DND-41 (cell line): ENCODE data around the gene SMARCC1.
"Not testable (repeated sequence)": the region's sequence is repeated elsewhere in the genome, so short reads cannot be mapped to it uniquely, and the experiment has no call there.

Experiments used
- ATAC-seq: fragments of 200-7000 bp; cut with Tn5 transposase; 3 replicates; pipeline ENCODE4 v1.9.1; 2021; ENCODE audit warnings: low read depth; ENCODE audit not compliant: insufficient read depth
- DNase-seq: peaks from one replicate; pipeline ENCODE4 v3.0.0-alpha.2; 2020
- H2AFZ ChIP-seq: 2 replicates; pipeline ENCODE4 v1.6.0; 2012; ENCODE audit warnings: low read depth, low read length
- H3K27ac ChIP-seq: 2 replicates; pipeline ENCODE4 v1.5.1; 2012; ENCODE audit warnings: low read length, inconsistent platforms
- H3K27me3 ChIP-seq: fragments of 200-600 bp; sonication (generic); 2 replicates; pipeline ENCODE4 v1.6.0; 2012; ENCODE audit warnings: low read length, mild to moderate bottlenecking, inconsistent platforms; ENCODE audit not compliant: insufficient read depth, poor library complexity
- H3K36me3 ChIP-seq: 2 replicates; pipeline ENCODE4 v1.5.1; 2012; ENCODE audit warnings: low read length, inconsistent platforms; ENCODE audit not compliant: insufficient read depth
- H3K4me1 ChIP-seq: 2 replicates; pipeline ENCODE4 v1.5.1; 2012; ENCODE audit warnings: mild to moderate bottlenecking, low read length; ENCODE audit not compliant: insufficient read depth
- H3K4me2 ChIP-seq: 2 replicates; pipeline ENCODE4 v1.6.0; 2012; ENCODE audit warnings: mild to moderate bottlenecking, moderate library complexity, low read length, inconsistent platforms; ENCODE audit not compliant: insufficient read depth
- H3K4me3 ChIP-seq, 2 experiments: fragments of 200-600 bp in 1 of 2; shearing (Covaris generic) in 1 of 2; 2 replicates each; pipeline ENCODE4 v1.5.1; 2012 to 2016; ENCODE audit warnings: inconsistent platforms in 2 of 2, low read length in 2 of 2, mild to moderate bottlenecking in 2 of 2, low read depth in 1 of 2, moderate library complexity in 1 of 2
- H3K79me2 ChIP-seq: 2 replicates; pipeline ENCODE4 v1.6.0; 2012; ENCODE audit warnings: low read length, inconsistent platforms; ENCODE audit not compliant: insufficient read depth
- H3K9ac ChIP-seq: 2 replicates; pipeline ENCODE4 v1.6.0; 2012; ENCODE audit warnings: low read depth, mild to moderate bottlenecking, inconsistent platforms, low read length, moderate library complexity
- H3K9me3 ChIP-seq: 2 replicates; pipeline ENCODE4 v1.5.1; 2012; ENCODE audit warnings: low read length, moderate library complexity, mild to moderate bottlenecking, inconsistent platforms; ENCODE audit not compliant: insufficient read depth, severe bottlenecking
- H4K20me1 ChIP-seq: 2 replicates; pipeline ENCODE4 v1.6.0; 2012; ENCODE audit warnings: low read length; ENCODE audit not compliant: insufficient read depth
- EZH2 ChIP-seq: IDR thresholded peaks from 3 replicates; pipeline ENCODE4 v1.6.1; 2012; ENCODE audit warnings: borderline replicate concordance, low read depth, mild to moderate bottlenecking, moderate library complexity, low read length, inconsistent platforms; ENCODE audit not compliant: severe bottlenecking
- TF ChIP-seq, protein P1 (sequence below): IDR thresholded peaks from 2 replicates; pipeline ENCODE4 v1.5.1; 2012; ENCODE audit warnings: borderline replicate concordance, low read length, moderate library complexity, mild to moderate bottlenecking; ENCODE audit not compliant: poor library complexity, severe bottlenecking; ENCODE audit errors: extremely low read depth

SMARCC1 gene

GRCh38 chr3:47781685-47782445 lies at the start of gene SMARCC1:
TSS of gene SMARCC1 (minus strand) at chr3:47781893. CDS start at chr3:47781797, 96 bp downstream.
- H3K4me1 ChIP-seq = peaks cover 38% of the 10 kb centered on the region
- no peaks in the 10 kb centered on the region for H3K9me3 ChIP-seq
- peak; percentile 92 for ATAC-seq
- peak; percentile 99 for DNase-seq
- H3K9ac ChIP-seq = peak within 1 kb of the TSS; percentile 85
- TF ChIP-seq, protein P1, sequence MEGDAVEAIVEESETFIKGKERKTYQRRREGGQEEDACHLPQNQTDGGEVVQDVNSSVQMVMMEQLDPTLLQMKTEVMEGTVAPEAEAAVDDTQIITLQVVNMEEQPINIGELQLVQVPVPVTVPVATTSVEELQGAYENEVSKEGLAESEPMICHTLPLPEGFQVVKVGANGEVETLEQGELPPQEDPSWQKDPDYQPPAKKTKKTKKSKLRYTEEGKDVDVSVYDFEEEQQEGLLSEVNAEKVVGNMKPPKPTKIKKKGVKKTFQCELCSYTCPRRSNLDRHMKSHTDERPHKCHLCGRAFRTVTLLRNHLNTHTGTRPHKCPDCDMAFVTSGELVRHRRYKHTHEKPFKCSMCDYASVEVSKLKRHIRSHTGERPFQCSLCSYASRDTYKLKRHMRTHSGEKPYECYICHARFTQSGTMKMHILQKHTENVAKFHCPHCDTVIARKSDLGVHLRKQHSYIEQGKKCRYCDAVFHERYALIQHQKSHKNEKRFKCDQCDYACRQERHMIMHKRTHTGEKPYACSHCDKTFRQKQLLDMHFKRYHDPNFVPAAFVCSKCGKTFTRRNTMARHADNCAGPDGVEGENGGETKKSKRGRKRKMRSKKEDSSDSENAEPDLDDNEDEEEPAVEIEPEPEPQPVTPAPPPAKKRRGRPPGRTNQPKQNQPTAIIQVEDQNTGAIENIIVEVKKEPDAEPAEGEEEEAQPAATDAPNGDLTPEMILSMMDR = peak; percentile 23
- TF ChIP-seq EZH2 = no peak
- H3K27me3 ChIP-seq = no peaks in the 10 kb centered on the region
- peak within 1 kb of the TSS; percentile 86 for H2AFZ ChIP-seq
- peaks cover 59% of the 10 kb centered on the region for H3K79me2 ChIP-seq
- peaks cover 12% of the 10 kb centered on the region for H3K36me3 ChIP-seq
- H3K4me3 ChIP-seq = peak within 1 kb of the TSS; percentile 81 to 91
- peak within 1 kb of the TSS; percentile 94 for H3K27ac ChIP-seq
- peak within 1 kb of the TSS; percentile 92 for H3K4me2 ChIP-seq
- H4K20me1 ChIP-seq = peaks cover 36% of the 10 kb centered on the region

DNA sequence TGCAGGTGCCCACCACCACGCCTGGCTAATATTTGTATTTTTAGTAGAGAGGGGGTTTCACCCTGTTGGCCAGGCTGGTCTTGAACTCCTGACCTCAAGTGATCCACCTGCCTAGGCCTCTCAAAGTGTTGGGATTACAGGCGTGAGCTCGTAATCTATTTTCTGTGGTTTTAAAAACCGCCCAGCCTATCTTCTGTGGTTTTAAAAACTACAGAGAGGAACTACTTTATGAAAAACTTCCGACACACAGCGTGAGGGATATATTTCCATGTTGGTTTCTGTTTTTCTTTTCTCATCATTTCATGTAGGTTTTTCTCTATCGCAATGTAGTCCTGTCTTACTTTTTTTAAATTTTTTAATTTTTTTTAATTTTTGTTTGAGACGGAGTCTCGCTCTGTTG lies 47.8 kb upstream of the SMARCC1 start:
- H2AFZ ChIP-seq, H3K27me3 ChIP-seq, H3K9me3 ChIP-seq, ATAC-seq, H3K27ac ChIP-seq, H3K4me3 ChIP-seq, H3K4me2 ChIP-seq, DNase-seq, H3K9ac ChIP-seq: not testable (repeated sequence)
- peaks cover 25% of the 10 kb centered on the region for H4K20me1 ChIP-seq
- H3K79me2 ChIP-seq = peaks cover 53% of the 10 kb centered on the region
- peaks cover 82% of the 10 kb centered on the region for H3K36me3 ChIP-seq
- H3K4me1 ChIP-seq = peaks cover 26% of the 10 kb centered on the region

DNA sequence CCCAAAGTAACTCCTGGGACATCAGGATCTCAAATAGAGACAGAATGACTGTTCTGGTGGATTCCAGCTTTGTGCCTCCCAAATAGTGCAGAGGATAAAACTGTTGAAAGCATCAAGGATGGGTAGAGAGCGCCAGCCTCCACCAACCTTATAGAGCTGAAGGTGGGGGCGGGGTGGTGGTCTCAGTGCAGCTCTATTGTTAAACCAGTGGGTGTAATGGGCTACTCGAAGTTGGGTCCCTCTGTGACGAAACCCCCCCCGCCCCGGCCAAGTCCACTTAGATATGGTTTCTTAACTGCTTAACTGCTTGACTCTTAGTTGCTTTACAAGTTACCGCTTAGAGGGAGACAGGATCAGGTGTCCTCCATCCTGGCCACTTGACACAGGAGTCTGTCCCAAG lies 43.9 kb upstream of the SMARCC1 start:
- Histone ChIP-seq H3K27ac (peak overlapping the region; percentile 76), H3K4me3 (peak overlapping the region; percentile 52 to 76; a peak in 3 of 4 replicates), H3K27me3 (no peaks in the 10 kb centered on the region), H3K9ac (peak overlapping the region; percentile 92), H3K9me3 (no peaks in the 10 kb centered on the region), H3K36me3 (peaks cover 56% of the 10 kb centered on the region), H4K20me1 (peaks cover 21% of the 10 kb centered on the region), H3K79me2 (peaks cover 53% of the 10 kb centered on the region), H3K4me1 (peaks cover 35% of the 10 kb centered on the region), H3K4me2 (peak overlapping the region; percentile 77), H2AFZ (peak overlapping the region; percentile 79)
- TF ChIP-seq, protein P1 = no peak
- no peak for TF ChIP-seq EZH2
- ATAC-seq (no peak), DNase-seq (peak; percentile 32)
